GM12878 (cell line): ENCODE results near the gene USP11. TPM values are rescaled to one million over a fixed set of nuclear protein-coding genes. Genes with fewer than 3 reads are reported as not detected.

Experiments used
- ATAC-seq: fragments of 200-7000 bp; cut with Tn5 transposase; 3 replicates; pipeline ENCODE4 v1.9.1; 2020; ENCODE audit warnings: mild to moderate bottlenecking, moderate library complexity
- BruUV-seq: library from RNA; stranded (reverse); fragments of 400-500 nt; replicated peaks from 2 replicates; lab custom pipeline; 2021; lab: Mats Ljungman, UMichigan
- CTCF ChIA-PET: fragments of 300-600 bp; sonication (Branson Sonifier 250); formaldehyde crosslinking; extraction: SDS; loops from one replicate; lab custom pipeline; 2021; ENCODE audit warnings: inconsistent platforms; lab: Yijun Ruan, JAX
- POLR2A ChIA-PET: fragments of 350-600 bp; formaldehyde crosslinking; extraction: SDS; loops from one replicate; lab custom pipeline; 2021; ENCODE audit warnings: inconsistent platforms; lab: Charles Lee
- RAD21 ChIA-PET: fragments of 300-600 bp; sonication (Branson Sonifier 250); formaldehyde crosslinking; loops from one replicate; lab custom pipeline; 2023; ENCODE audit warnings: antibody characterized with exemption; ENCODE audit not compliant: unreplicated experiment; lab: Charles Lee
- SMC1A ChIA-PET: fragments of 300-600 bp; sonication (Branson Sonifier 250); formaldehyde crosslinking; loops from one replicate; lab custom pipeline; 2023; ENCODE audit not compliant: unreplicated experiment, uncharacterized antibody; lab: Charles Lee
- DNase-seq: peaks from one replicate; pipeline ENCODE4 v3.0.0-alpha.2; 2011; ENCODE audit warnings: low read depth, low spot score
- FAIRE-seq: peaks from 3 replicates; lab custom pipeline; 2011; peaks lifted over from hg19 to GRCh38; lab: Jason Lieb, UNC
- H2AFZ ChIP-seq: 2 replicates; pipeline ENCODE4 v1.6.0; 2011; ENCODE audit warnings: low read depth, low read length, control low read depth; ENCODE audit not compliant: control insufficient read depth
- H3K27ac ChIP-seq: 2 replicates; pipeline ENCODE4 v1.5.1; 2011; ENCODE audit warnings: control low read depth; ENCODE audit not compliant: control insufficient read depth, insufficient read depth
- H3K27me3 ChIP-seq, 2 experiments: replicated peaks in 1 of 2; 2 replicates each; pipeline versions ENCODE4 v1.6.0 to v1.6.1; 2011; ENCODE audit warnings: low read length in 1 of 2; ENCODE audit not compliant: control insufficient read depth in 2 of 2, insufficient read depth in 2 of 2
- H3K36me3 ChIP-seq, 2 experiments: 2 replicates each; pipeline ENCODE4 v1.5.1; 2011; ENCODE audit warnings: low read length in 1 of 2; ENCODE audit not compliant: control insufficient read depth in 2 of 2, insufficient read depth in 2 of 2
- H3K4me1 ChIP-seq: 2 replicates; pipeline ENCODE4 v1.6.1; 2011; ENCODE audit warnings: mild to moderate bottlenecking, low read length, moderate library complexity, mixed read lengths; ENCODE audit not compliant: control insufficient read depth, insufficient read depth
- H3K4me2 ChIP-seq: 2 replicates; pipeline ENCODE4 v1.6.0; 2011; ENCODE audit warnings: control low read depth; ENCODE audit not compliant: control insufficient read depth, insufficient read depth
- H3K4me3 ChIP-seq: fragments of 200-600 bp; sonication (generic); 2 replicates; pipeline ENCODE4 v1.5.1; 2016
- H3K79me2 ChIP-seq: 2 replicates; pipeline ENCODE4 v1.6.0; 2011; ENCODE audit warnings: low read length; ENCODE audit not compliant: control insufficient read depth, insufficient read depth
- H3K9ac ChIP-seq: 2 replicates; pipeline ENCODE4 v1.8.0; 2011; ENCODE audit warnings: low read length, control low read depth, mixed read lengths; ENCODE audit not compliant: control insufficient read depth, insufficient read depth
- H3K9me3 ChIP-seq: replicated peaks from 3 replicates; pipeline ENCODE4 v1.5.1; 2011; ENCODE audit warnings: mild to moderate bottlenecking, low read length; ENCODE audit not compliant: control insufficient read depth, insufficient read depth
- H4K20me1 ChIP-seq: 2 replicates; pipeline ENCODE4 v1.6.0; 2011; ENCODE audit not compliant: control insufficient read depth, insufficient read depth
- BHLHE40 ChIP-seq, 2 experiments: fragments of 450-650 bp in 1 of 2; IDR thresholded peaks; 2 replicates each; pipeline ENCODE4 v1.6.1; 2011 to 2017; ENCODE audit warnings: low read depth in 2 of 2, borderline replicate concordance in 1 of 2, improper control_type of control experiment in 1 of 2, low read length in 1 of 2, mild to moderate bottlenecking in 1 of 2
- IKZF1 ChIP-seq: fragments of 450-650 bp; conservative IDR thresholded peaks from 2 replicates; pipeline ENCODE4 v1.6.1; 2017; ENCODE audit warnings: antibody characterized with exemption, mild to moderate bottlenecking
- NRF1 ChIP-seq: conservative IDR thresholded peaks from 2 replicates; pipeline ENCODE4 v1.6.1; 2011; ENCODE audit warnings: mild to moderate bottlenecking, low read depth, low read length, improper control_type of control experiment
- PAX5 ChIP-seq: IDR thresholded peaks from 2 replicates; pipeline ENCODE4 v1.6.1; 2011; ENCODE audit warnings: low read depth, low read length, borderline replicate concordance
- POLR2AphosphoS2 ChIP-seq: IDR thresholded peaks from 2 replicates; pipeline ENCODE4 v1.6.1; 2011; ENCODE audit warnings: low read depth, mild to moderate bottlenecking, low read length, improper control_type of control experiment, moderate library complexity
- POU2F2 ChIP-seq: IDR thresholded peaks from 3 replicates; pipeline ENCODE4 v1.6.1; 2011; ENCODE audit warnings: low read depth, mild to moderate bottlenecking, low read length, borderline replicate concordance
- RUNX3 ChIP-seq: IDR thresholded peaks from 2 replicates; pipeline ENCODE4 v1.6.1; 2012; ENCODE audit warnings: low read length, inconsistent platforms
- ZNF207 ChIP-seq: fragments of 450-650 bp; IDR thresholded peaks from 2 replicates; pipeline ENCODE4 v1.6.1; 2014; ENCODE audit warnings: antibody characterized with exemption, mild to moderate bottlenecking, borderline replicate concordance
- WGBS: methylation state at CpG from one replicate; pipeline ENCODE4 v1.1.6; 2016; ENCODE audit warnings: low lambda C conversion rate; ENCODE audit not compliant: insufficient replicate concordance, insufficient coverage; ENCODE audit errors: missing lambda C conversion rate; 5-methylcytosine and 5-hydroxymethylcytosine counted together
- in situ Hi-C: fragments of 300-500 bp; cut with MboI; formaldehyde crosslinking; loops from 9 replicates; pipeline ENCODE4 v1.14.3; 2018; ENCODE audit warnings: mixed read lengths
- intact Hi-C: fragments of 100-400 bp; cut with micrococcal nuclease; formaldehyde crosslinking; loops from one replicate; pipeline ENCODE4 v1.14.2; 2022; ENCODE audit not compliant: unreplicated experiment
- polyA plus RNA-seq, 11 experiments: library from polyadenylated mRNA; depleted of rRNA in 4 of 11; unstranded in 6 of 11; stranded (reverse) in 5 of 11; fragments of >200 nt; fragmentation: Nextera tagmentation in 4 of 11; fragmentation: Illumina TruSeq in 1 of 11; extraction: Ambion mirVana in 4 of 11; extraction: Trizol in 1 of 11; gene quantifications; 1 replicate in 1 of 11; 2 replicates in 10 of 11; pipeline versions ENCODE4 v1.2.1 to v1.2.3, GENCODE V29; 2011 to 2016; ENCODE audit warnings: inconsistent platforms in 2 of 11, missing spikeins in 2 of 11, low read depth in 1 of 11
- total RNA-seq, 4 experiments: library from RNA; depleted of rRNA in 3 of 4; stranded (reverse); fragments of >200 nt in 3 of 4; fragmentation: Illumina TruSeq in 1 of 4; extraction: Trizol in 1 of 4; gene quantifications; 2 replicates each; pipeline versions ENCODE4 v1.2.1 to v1.2.3, GENCODE V29; 2013 to 2021
- TF ChIP-seq, protein P1 (sequence below): IDR thresholded peaks from 2 replicates; pipeline ENCODE4 v1.6.1; 2012; ENCODE audit warnings: mild to moderate bottlenecking, low read depth, low read length

USP11 gene
- total and polyA plus RNA-seq, 10 of the 15 experiments (the other 5 are each of a cell fraction or from before 2014, with no cell fraction given): 3.3 to 44.0 (median 20.9) TPM

DNA sequence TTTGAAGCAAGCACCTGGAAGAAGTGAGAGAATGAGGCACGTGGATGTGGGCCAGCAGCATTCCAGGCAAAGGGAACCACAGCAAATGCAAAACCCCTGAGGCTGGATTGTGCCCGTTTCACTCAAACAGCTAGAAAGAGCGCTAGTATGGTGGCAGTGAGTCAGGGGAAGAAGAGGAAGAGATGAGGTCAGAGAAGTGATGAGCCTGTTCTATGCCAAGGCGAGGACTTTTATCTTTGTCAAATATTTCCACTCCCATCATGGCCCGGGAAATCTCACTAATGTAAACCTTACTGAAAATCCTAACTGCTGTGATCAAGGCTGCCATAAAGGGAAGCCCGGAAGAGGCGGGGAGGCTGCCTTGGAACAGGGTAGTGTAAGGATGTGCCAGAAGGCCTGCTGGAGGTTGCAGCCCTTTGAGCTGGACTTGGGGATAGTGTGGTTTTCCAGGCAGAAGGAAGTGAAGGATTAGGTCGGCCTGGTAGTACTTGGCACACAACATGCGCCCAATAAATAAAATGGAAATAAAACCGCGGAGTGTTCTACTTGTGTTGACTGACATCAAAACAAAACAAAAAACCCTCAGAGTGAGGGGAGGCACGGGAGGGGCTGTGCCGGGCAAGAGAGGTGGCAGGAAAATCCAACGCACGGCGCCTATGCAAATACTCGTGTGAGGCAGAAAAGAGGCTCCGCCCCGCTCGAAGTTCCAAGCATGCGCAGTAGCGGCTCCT is 15.5 kb upstream of the USP11 start:
- H4K20me1 ChIP-seq: peaks cover 13% of the 10 kb centered on the region
- peaks cover 8% of the 10 kb centered on the region; the same call in 1 of the 2 replicates for H3K4me1 ChIP-seq
- peak overlapping the region; percentile 23; the same call in 1 of the 2 replicates for H3K4me3 ChIP-seq
- DNase-seq (no peak), ATAC-seq (no peak), FAIRE-seq (peak; percentile 41)
- H2AFZ ChIP-seq: no peak overlapping the region; the same call in 1 of the 2 replicates
- H3K4me2 ChIP-seq: peak overlapping the region; percentile 26
- H3K27me3 ChIP-seq: no peaks in the 10 kb centered on the region
- H3K36me3 ChIP-seq: peaks cover 23 to 24% of the 10 kb centered on the region in 2 experiments
- intact Hi-C loops: no loop called here
- CTCF ChIA-PET: interaction anchor here (1.0 to 1.6 kb wide), 5 partner anchors 15 to 167 kb away, joined by 3 to 6 read pairs (median 4); partner anchors contain the start of genes NDUFB11, RBM10 and USP11
- 15% methylated on average over 22 of the region's 22 CpGs for WGBS
- RAD21 ChIA-PET: interaction anchor here (0.7 to 1.5 kb wide), 9 partner anchors 16 to 306 kb away, joined by 3 to 9 read pairs (median 6); partner anchors contain the start of genes NDUFB11, RBM10 and USP11
- H3K9me3 ChIP-seq: no peaks in the 10 kb centered on the region
- BruUV-seq: no TSS peak
- in situ Hi-C loops: loop anchor here (10.0 to 25.0 kb wide), 2 partner anchors 428 to 1720 kb away; no protein-coding TSS in a partner anchor
- no peak overlapping the region for H3K9ac ChIP-seq
- SMC1A ChIA-PET: interaction anchor here (0.7 to 1.0 kb wide), 9 partner anchors 15 to 417 kb away, joined by 3 to 6 read pairs (median 3); partner anchors contain the start of gene USP11
- H3K79me2 ChIP-seq: peaks cover 40% of the 10 kb centered on the region
- H3K27ac ChIP-seq: no peak overlapping the region
- TF ChIP-seq RUNX3 (no peak; the same call in 1 of the 2 replicates), BHLHE40 (IDR thresholded peaks at IDR 0.05; ENCODE audit: borderline replicate concordance in 1 of 2, low read depth in 2 of 2, low read length in 1 of 2) (peak in 1 of 2 experiments; percentile 34; a peak in 2 of 4 replicates), ZNF207 (peak; percentile 32; the same call in 1 of the 2 replicates), POLR2AphosphoS2 (peak; percentile 49; the same call in 1 of the 2 replicates), NRF1 (peak; percentile 54), POU2F2 (peak; percentile 85), IKZF1 (peak; percentile 27; the same call in 1 of the 2 replicates), PAX5 (no peak)
- TF ChIP-seq, protein P1, sequence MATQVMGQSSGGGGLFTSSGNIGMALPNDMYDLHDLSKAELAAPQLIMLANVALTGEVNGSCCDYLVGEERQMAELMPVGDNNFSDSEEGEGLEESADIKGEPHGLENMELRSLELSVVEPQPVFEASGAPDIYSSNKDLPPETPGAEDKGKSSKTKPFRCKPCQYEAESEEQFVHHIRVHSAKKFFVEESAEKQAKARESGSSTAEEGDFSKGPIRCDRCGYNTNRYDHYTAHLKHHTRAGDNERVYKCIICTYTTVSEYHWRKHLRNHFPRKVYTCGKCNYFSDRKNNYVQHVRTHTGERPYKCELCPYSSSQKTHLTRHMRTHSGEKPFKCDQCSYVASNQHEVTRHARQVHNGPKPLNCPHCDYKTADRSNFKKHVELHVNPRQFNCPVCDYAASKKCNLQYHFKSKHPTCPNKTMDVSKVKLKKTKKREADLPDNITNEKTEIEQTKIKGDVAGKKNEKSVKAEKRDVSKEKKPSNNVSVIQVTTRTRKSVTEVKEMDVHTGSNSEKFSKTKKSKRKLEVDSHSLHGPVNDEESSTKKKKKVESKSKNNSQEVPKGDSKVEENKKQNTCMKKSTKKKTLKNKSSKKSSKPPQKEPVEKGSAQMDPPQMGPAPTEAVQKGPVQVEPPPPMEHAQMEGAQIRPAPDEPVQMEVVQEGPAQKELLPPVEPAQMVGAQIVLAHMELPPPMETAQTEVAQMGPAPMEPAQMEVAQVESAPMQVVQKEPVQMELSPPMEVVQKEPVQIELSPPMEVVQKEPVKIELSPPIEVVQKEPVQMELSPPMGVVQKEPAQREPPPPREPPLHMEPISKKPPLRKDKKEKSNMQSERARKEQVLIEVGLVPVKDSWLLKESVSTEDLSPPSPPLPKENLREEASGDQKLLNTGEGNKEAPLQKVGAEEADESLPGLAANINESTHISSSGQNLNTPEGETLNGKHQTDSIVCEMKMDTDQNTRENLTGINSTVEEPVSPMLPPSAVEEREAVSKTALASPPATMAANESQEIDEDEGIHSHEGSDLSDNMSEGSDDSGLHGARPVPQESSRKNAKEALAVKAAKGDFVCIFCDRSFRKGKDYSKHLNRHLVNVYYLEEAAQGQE: 0 out of 2 replicates have a peak, but pooled peaks have one; percentile 14
- POLR2A ChIA-PET: interaction anchor here (0.7 to 3.2 kb wide), 10 partner anchors 10 to 297 kb away, joined by 3 to 29 read pairs (median 4); partner anchors contain the start of genes RBM10 and USP11
